RKO (cell line): ENCODE measurements around the gene HPGD.

Experiments used
- DNase-seq: peaks from one replicate; pipeline ENCODE4 v3.0.0-alpha.2; 2016; ENCODE audit warnings: low spot score

HPGD gene

GRCh38 chr4:174522183-174523024 is at the start of gene HPGD:
Gene HPGD, minus strand, starts transcription at chr4:174522488. Its CDS starts 37 bp downstream, at chr4:174522451.
- DNase-seq = no peak

GRCh38 chr4:174564529-174564928 is 42.2 kb upstream of the HPGD start:
- no peak for DNase-seq

GRCh38 chr4:174563399-174563798 is 41.1 kb upstream of the HPGD start:
- no peak for DNase-seq

GRCh38 chr4:174561560-174561959 is 39.3 kb upstream of the HPGD start:
- DNase-seq = no peak

- DNase-seq = no peak
Measured at GRCh38 chr4:174559894-174560293, 37.6 kb upstream of the HPGD start.

- no peak for DNase-seq
Measured at GRCh38 chr4:174555789-174556630, 33.7 kb upstream of the HPGD start.

- no peak for DNase-seq
Measured at GRCh38 chr4:174554231-174554728, 32.0 kb upstream of the HPGD start.

GRCh38 chr4:174553828-174554227 is 31.5 kb upstream of the HPGD start:
- DNase-seq = no peak

GRCh38 chr4:174553031-174553430 is 30.7 kb upstream of the HPGD start:
- DNase-seq = no peak

GRCh38 chr4:174550541-174550940 is 28.3 kb upstream of the HPGD start:
- DNase-seq = no peak

- DNase-seq = no peak
Measured at GRCh38 chr4:174549721-174550120, 27.4 kb upstream of the HPGD start.

GRCh38 chr4:174545268-174545667 is 23.0 kb upstream of the HPGD start:
- DNase-seq = no peak

- DNase-seq = no peak
Measured at GRCh38 chr4:174544496-174544895, 22.2 kb upstream of the HPGD start.

GRCh38 chr4:174540175-174540574 is 17.9 kb upstream of the HPGD start:
- DNase-seq = no peak

GRCh38 chr4:174539571-174539970 is 17.3 kb upstream of the HPGD start:
- DNase-seq = no peak

GRCh38 chr4:174538876-174539250 is 16.6 kb upstream of the HPGD start:
- DNase-seq = no peak

- no peak for DNase-seq
Measured at GRCh38 chr4:174538123-174538875, 16.0 kb upstream of the HPGD start.

- no peak for DNase-seq
Measured at GRCh38 chr4:174537634-174538033, 15.3 kb upstream of the HPGD start.

- no peak for DNase-seq
Measured at GRCh38 chr4:174534461-174534860, 12.2 kb upstream of the HPGD start.

- no peak for DNase-seq
Measured at GRCh38 chr4:174532445-174532844, 10.2 kb upstream of the HPGD start.

GRCh38 chr4:174531486-174531885 is 9.2 kb upstream of the HPGD start:
- DNase-seq = no peak

- no peak for DNase-seq
Measured at GRCh38 chr4:174528226-174528625, 5.9 kb upstream of the HPGD start.
